Testis (tissue), 3 donors: ENCODE measurements around the gene OXCT1. TPM values are rescaled to one million over a fixed set of nuclear protein-coding genes. Genes with fewer than 3 reads are reported as not detected.

ENCODE experiments used
- DNase-seq: peaks from one replicate; pipeline ENCODE4 v3.0.0-alpha.2; 2019
- H3K27ac ChIP-seq, 2 donors: fragments of 200-600 bp; sonication (generic); one replicate each; pipeline ENCODE4 v1.5.1; 2019
- H3K27me3 ChIP-seq: fragments of 200-600 bp; sonication (generic); one replicate; pipeline ENCODE4 v1.5.1; 2019
- H3K36me3 ChIP-seq: fragments of 200-600 bp; sonication (generic); one replicate; pipeline ENCODE4 v1.5.1; 2017; ENCODE audit warnings: low read depth; ENCODE audit errors: missing control alignments
- H3K4me1 ChIP-seq: fragments of 200-600 bp; sonication (generic); one replicate; pipeline ENCODE4 v1.5.1; 2019
- H3K4me3 ChIP-seq, 2 donors: fragments of 200-600 bp; sonication (generic); one replicate each; pipeline ENCODE4 v1.5.1; 2017 to 2019
- H3K9me3 ChIP-seq: fragments of 200-600 bp; sonication (generic); one replicate; pipeline ENCODE4 v1.5.1; 2017
- CTCF ChIP-seq, 3 experiments: fragments of 450-650 bp in 2 of 3; fragments of 200-600 bp in 1 of 3; sonication (generic) in 1 of 3; IDR thresholded peaks; one replicate each; pipeline ENCODE4 v1.5.1; 2016 to 2019; ENCODE audit warnings: antibody characterized with exemption in 3 of 3, mild to moderate bottlenecking in 2 of 3, moderate library complexity in 1 of 3
- POLR2A ChIP-seq: fragments of 450-650 bp; IDR thresholded peaks from one replicate; pipeline ENCODE4 v1.6.1; 2017; ENCODE audit warnings: antibody characterized with exemption, mild to moderate bottlenecking, moderate library complexity
- WGBS, 2 donors: methylation state at CpG; one replicate each; pipeline ENCODE4 v1.1.5; 2018; 5-methylcytosine and 5-hydroxymethylcytosine counted together
- intact Hi-C: fragments of 100-400 bp; cut with DNase I; formaldehyde crosslinking; loops from one replicate; pipeline ENCODE4 v1.15.1; 2023; ENCODE audit warnings: low total_unique reads
- polyA plus RNA-seq: library from polyadenylated mRNA; stranded (reverse); fragments of 350-450 nt; fragmentation: Illumina TruSeq; extraction: RNeasy Lipid Tissue Mini Kit (QIAGEN cat#74804); gene quantifications from one replicate; pipeline ENCODE4 v1.2.3, GENCODE V29; 2014; ENCODE audit warnings: low read depth, low replicate concordance; ENCODE audit not compliant: insufficient read depth
- total RNA-seq, 2 donors: library from RNA; depleted of rRNA; stranded (reverse); fragments of >200 nt; gene quantifications; one replicate each; pipeline ENCODE4 v1.2.3, GENCODE V29; 2016

The OXCT1 gene
- total and polyA plus RNA-seq, 3 donors from 2014 or later: 11.7 to 22.7 (median 16.5) TPM

- Histone ChIP-seq H3K36me3 (no peaks in the 10 kb centered on the region), H3K4me3 (no peak overlapping the region), H3K9me3 (no peaks in the 10 kb centered on the region), H3K27me3 (no peaks in the 10 kb centered on the region), H3K27ac (no peak overlapping the region), H3K4me1 (no peaks in the 10 kb centered on the region)
- TF ChIP-seq POLR2A (no peak), CTCF (IDR thresholded peaks at IDR 0.05) (no peak)
- intact Hi-C loops: no loop called here
- 79 to 83% methylated on average over 3 of the region's 3 CpGs for WGBS, 2 donors
- DNase-seq: no peak
Measured at GRCh38 chr5:41793141-41793770, 77.0 kb downstream of the OXCT1 start.

- Histone ChIP-seq H3K27me3 (no peaks in the 10 kb centered on the region), H3K4me3 (no peak overlapping the region), H3K27ac (no peak overlapping the region), H3K36me3 (no peaks in the 10 kb centered on the region), H3K4me1 (no peaks in the 10 kb centered on the region), H3K9me3 (no peaks in the 10 kb centered on the region)
- TF ChIP-seq CTCF (IDR thresholded peaks at IDR 0.05) (no peak), POLR2A (no peak)
- intact Hi-C loops: no loop called here
- DNase-seq: no peak
- WGBS, 2 donors: 81 to 91% methylated on average over 6 of the region's 6 CpGs
Measured at GRCh38 chr5:41790038-41790776, 80.0 kb downstream of the OXCT1 start.

- no peak overlapping the region for H3K27ac ChIP-seq
- intact Hi-C loops: no loop called here
- no peaks in the 10 kb centered on the region for H3K9me3 ChIP-seq
- no peak for TF ChIP-seq CTCF (IDR thresholded peaks at IDR 0.05)
- no peak for TF ChIP-seq POLR2A
- no peaks in the 10 kb centered on the region for H3K4me1 ChIP-seq
- H3K4me3 ChIP-seq: no peak overlapping the region
- WGBS, 2 donors: 83 to 96% methylated on average over 1 of the region's 1 CpG
- no peak for DNase-seq
- no peaks in the 10 kb centered on the region for H3K27me3 ChIP-seq
- H3K36me3 ChIP-seq: no peaks in the 10 kb centered on the region
Measured at GRCh38 chr5:41789434-41789833, 80.8 kb downstream of the OXCT1 start.

GRCh38 chr5:41788941-41789368 lies 81.3 kb downstream of the OXCT1 start:
- H3K27ac ChIP-seq: no peak overlapping the region
- H3K9me3 ChIP-seq: no peaks in the 10 kb centered on the region
- no peaks in the 10 kb centered on the region for H3K36me3 ChIP-seq
- intact Hi-C loops: no loop called here
- 24 to 33% methylated on average over 2 of the region's 2 CpGs for WGBS, 2 donors
- DNase-seq: no peak
- TF ChIP-seq POLR2A (no peak), CTCF (IDR thresholded peaks at IDR 0.05) (no peak)
- no peak overlapping the region for H3K4me3 ChIP-seq
- H3K4me1 ChIP-seq: no peaks in the 10 kb centered on the region
- H3K27me3 ChIP-seq: no peaks in the 10 kb centered on the region
